ENCODE data around the gene SLC22A17.
A peak's percentile ranks its signal among the peaks of the same experiment; 100 is the strongest.

The SLC22A17 gene

DNA sequence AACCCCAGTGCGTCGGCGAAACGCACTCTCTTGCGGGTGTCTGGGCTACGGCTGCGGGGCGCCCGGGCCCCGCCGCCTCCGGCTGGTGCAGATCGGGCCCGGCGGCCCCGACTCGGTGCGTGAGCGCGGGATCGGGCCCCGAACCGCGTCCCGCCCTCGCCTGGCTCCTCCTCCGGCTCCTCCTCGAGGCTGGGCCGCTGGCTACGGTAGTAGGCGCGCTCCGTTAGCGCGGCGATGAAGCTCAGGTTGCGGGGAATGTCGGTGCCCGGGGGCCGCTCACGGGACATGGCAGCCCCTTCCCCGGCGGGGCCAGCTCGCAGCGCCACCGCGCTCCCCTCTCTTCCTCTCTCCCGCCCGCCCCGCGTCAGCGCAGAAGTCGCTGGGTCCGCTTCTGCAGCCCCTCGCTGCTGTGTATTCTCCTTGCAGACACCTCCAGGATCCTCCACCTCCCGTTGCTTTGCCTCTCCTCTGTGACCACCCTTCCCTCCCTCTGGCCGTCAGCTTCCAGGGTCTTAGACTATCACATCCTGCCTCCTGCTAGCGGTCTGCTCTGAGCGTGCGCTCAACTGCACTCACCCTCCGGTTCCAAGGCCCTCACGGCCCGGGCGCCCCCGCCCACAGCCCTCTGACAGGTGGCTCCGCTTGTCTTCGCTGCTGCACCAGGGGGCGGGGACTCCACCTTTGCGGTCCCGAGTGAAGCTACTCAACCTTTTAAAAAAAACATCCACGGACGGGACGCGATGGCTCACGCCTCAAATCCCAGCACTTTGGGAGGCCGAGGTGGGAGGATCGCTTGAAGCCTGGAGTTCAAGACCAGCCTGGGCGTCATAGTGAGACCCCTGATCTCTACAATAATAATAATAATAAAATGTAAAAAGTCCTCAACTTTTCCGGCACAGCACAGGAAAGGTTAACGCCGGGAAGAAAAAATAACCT is 50.1 kb downstream of the SLC22A17 start, which contains the start of gene PPP1R3E:
Gene PPP1R3E (minus strand): TSS at position 570 of the 936 bp plus-strand sequence. CDS start 283 bp downstream, at position 287.
- DNase-seq: peak; percentile 81

DNA sequence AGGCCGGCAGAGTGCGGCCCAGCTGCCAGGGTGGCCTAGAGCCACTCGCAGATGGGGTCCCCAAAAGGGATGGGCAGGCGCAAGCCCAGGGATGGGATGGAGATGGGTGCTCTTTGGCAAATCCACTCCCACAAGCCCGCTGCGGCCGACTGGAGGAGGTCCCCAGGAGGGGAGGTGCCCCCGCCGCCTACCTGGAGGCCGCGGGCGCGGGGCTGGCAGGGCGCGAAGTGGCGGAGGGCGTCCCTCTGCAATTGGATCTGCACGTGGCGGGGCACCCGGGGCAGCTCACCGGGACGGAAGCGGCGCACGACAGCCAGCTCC is 50.8 kb downstream of the SLC22A17 start:
- no peak for DNase-seq

DNA sequence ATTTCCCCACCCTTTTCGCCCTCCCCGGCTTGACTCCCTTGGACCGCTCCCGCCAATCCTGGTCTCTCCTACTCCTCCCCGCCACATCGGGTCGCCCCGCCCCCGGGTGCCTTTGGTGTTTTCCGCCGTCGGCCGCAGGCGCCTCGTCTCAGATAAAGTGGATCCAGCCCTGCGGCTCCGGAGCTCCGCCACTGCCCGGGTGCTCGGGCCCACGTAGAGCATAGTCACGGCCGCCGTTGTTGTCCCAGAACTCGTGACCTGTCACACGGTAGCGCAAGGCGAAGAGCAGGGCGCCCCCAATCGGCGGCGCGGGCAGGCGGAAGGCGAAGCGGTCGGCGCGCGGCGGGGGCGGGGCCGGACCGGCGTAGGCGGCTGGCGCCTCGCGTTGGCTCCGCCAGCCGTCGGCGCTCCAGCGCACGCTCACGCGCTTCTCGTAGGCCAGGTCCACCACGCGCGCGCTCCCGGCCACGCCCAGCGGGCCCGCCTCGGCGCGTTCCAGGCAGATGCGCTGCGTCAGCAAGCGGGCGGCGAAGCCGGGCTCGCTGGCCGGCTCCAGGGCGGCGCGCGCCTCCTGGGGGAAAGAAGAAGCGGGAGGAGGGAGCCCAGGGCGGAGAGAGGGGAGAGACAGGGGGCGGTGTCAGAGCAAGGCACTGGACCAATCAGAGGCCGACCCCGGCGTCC is 51.3 kb downstream of the SLC22A17 start:
- DNase-seq: peak; percentile 95

DNA sequence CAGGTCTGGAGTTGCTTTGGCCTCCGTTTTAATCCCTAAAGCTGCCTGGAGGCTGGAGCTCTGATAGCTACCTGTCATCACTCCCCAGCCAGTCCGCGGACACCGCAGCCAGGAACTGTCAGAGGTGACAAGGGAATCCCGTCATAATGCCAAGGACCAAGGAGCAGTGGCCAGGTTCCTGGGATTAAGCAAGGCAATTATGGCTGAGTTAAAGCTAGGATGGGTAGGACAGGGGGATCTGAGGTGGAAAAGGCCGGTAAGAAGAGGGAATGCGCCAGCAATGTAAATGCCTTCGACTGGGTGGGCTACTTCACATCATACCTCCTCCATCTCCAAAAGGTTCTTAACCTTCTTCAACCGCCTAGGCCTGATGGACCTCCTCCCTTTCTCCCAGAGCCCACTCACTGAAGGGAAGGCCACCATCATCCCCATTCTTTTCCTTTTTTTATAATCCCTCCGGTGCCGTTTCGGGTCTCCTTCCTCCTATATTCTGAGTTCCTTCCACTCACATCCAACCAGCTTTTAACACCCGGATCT is 51.9 kb downstream of the SLC22A17 start:
- DNase-seq: no peak

DNA sequence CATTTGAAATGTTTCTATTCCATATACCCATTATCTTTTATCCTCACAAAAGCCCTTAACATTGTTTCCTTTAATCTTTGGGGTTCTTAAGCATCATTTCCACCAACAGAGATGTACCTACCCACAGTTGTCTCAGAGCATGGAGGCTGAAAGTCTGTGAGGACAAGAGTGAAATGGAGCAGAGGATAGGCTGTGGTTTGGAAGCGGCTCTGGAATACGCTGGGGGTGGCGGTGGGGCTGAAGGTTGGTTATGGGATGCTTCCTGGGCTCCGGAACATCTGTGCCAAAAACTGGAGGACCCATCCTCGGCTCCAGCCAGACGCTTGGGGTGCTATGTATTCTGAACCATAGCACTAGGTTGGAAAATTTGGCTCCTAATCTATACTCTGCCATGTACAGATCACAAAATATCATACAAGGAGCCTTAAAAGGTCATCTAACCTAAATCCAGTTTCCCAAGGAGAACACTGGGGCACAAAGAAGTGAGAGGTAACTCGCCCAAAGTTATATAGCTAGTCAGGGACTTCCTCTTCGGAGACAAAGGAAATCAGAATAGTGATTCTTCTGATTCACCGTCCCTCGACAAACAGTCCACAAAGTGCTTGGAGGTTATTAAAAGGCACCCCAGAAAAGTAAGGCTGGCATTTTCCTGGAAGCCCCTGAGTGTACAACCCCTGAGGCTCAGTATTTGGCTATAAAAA is 52.6 kb downstream of the SLC22A17 start:
- DNase-seq: no peak

DNA sequence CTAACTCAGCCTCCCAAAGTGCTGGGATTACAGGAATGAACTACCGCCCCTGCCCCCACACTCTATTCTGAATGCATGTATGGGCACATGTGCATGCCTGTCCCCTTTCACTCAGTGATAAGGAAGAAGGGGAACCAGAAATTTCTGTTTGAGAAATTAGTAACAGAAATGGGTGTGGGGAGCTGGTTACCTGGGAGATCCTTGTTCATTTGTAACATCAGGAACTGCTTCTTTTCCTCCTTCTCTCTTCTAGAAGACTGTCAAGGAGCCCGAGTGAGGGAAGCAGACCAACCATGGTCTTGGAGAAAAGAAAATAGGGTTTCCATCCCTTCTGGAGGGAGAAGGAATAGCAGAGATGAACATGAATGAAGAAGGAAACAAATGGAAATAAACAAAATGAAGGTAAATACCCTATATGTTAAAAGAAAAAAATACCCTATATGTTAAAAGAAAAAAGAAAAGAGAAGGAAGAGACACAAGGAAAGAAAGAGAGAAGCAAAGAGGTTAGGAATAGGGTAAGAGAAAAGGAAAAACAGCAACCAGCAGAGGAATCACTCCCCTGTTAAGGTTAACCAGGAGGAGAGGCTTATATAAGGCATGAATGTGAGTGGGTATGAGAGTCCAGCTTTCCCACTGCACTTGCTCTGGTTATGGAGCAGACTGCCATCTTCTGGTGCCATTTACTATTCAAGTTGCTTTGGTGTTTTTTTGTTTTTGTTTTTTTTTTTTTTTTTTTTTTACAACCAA is 53.3 kb downstream of the SLC22A17 start:
- DNase-seq: no peak

DNA sequence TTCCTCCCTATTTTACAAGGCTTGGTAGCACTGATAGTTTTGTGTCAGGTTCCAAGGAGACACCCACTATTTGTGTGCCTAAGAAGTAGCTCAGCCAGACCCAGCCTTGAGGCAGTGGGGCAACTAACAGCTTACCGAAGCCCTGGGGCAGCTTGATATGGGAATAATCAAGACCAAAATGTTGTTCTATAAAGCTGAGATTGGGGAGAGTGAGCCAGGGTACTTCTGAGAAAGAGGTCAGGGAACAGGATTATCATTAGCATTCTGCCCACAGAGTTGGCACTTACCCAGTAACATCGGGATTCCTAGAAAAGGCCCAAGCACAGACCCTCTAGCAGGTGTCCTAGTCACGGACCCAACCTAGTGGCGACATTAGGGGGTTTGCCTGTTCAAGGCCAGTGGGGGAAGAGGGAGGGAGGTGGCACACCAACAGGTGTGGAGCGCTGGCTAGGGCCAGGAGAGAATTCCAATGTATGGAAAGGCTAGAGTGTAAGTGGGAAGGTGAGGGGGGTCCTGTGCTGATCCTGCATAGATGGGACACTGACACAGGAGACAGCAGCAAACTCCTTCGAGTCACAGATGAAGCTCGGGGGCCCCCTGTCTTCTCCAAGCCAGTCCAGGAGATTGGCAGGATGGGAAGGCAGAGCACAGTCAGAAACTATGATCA is 54.9 kb downstream of the SLC22A17 start:
- no peak for DNase-seq

DNA sequence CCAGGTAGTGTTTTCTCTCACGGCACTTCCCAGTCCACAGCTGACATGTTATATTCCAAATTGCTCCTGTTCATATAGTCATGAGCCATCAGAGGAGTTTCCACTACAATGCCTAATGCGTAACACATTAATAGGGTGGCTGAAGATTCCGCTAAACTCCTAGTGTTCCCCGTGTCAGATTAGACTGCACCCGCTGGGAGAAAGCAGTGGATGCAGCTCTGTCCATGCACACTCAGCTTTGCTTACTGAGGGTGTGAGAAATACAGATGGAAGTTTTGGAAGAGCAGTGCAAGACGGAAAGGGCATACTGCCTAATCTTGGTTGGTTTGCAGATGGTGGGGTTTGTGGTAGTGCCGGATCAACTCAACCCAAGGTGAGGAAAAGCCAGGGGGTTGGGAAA is 55.6 kb downstream of the SLC22A17 start:
- no peak for DNase-seq
